SK-MEL-5 (cell line): ENCODE results near the gene UBE3C. TPM values are rescaled to one million over a fixed set of nuclear protein-coding genes. Genes with fewer than 3 reads are reported as not detected.

ENCODE experiments used
- small RNA-seq, 2 experiments: library from RNA; depleted of rRNA; stranded (forward); fragments of <200 nt; gene quantifications; one replicate each; pipeline ENCODE3, GENCODE V24; 2014
- total RNA-seq: library from RNA; depleted of rRNA; stranded (reverse); fragments of >200 nt; shearing (Covaris generic); gene quantifications from 2 replicates; pipeline ENCODE4 v1.2.3, GENCODE V29; 2014; rRNA removed

The UBE3C gene
- total RNA-seq, 1 experiment from 2014 or later = 142 TPM

Small RNAs within 50 kb of the gene (small RNA-seq; reads per million reads assigned to genes)
- gene AC004975.1 = 0 reads per million in 2 experiments

Other genes starting within 250 kb of the UBE3C start
- 67.9 and 79.9 TPM in 2 replicates for gene LMBR1, start 245.7 kb upstream of the UBE3C start, total RNA-seq
- 15.9 and 17.9 TPM in 2 replicates for gene NOM1, start 189.2 kb upstream of the UBE3C start, total RNA-seq
- 0.45 and 0.56 TPM in 2 replicates for gene MNX1, start 128.3 kb upstream of the UBE3C start, total RNA-seq
- 120 and 132 TPM in 2 replicates for gene DNAJB6, start 198.1 kb downstream of the UBE3C start, total RNA-seq